ENCODE measurements around the gene CNTNAP2.

GRCh38 chr7:147678943-147679342 is 1562.3 kb downstream of the CNTNAP2 start:
- TF ChIP-seq, protein P1, sequence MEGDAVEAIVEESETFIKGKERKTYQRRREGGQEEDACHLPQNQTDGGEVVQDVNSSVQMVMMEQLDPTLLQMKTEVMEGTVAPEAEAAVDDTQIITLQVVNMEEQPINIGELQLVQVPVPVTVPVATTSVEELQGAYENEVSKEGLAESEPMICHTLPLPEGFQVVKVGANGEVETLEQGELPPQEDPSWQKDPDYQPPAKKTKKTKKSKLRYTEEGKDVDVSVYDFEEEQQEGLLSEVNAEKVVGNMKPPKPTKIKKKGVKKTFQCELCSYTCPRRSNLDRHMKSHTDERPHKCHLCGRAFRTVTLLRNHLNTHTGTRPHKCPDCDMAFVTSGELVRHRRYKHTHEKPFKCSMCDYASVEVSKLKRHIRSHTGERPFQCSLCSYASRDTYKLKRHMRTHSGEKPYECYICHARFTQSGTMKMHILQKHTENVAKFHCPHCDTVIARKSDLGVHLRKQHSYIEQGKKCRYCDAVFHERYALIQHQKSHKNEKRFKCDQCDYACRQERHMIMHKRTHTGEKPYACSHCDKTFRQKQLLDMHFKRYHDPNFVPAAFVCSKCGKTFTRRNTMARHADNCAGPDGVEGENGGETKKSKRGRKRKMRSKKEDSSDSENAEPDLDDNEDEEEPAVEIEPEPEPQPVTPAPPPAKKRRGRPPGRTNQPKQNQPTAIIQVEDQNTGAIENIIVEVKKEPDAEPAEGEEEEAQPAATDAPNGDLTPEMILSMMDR (IDR thresholded peaks at IDR 0.05) = no peak
- TF ChIP-seq POLR2A (IDR thresholded peaks at IDR 0.05) = no peak

Data from lower leg skin (tissue), 3 donors.